Measurements from ENCODE around the gene C6orf120. TPM values are rescaled to one million over a fixed set of nuclear protein-coding genes. Genes with fewer than 3 reads are reported as not detected.

Gene C6orf120
- total RNA-seq, 4 donors from 2014 or later: 14.8 to 29.0 (median 21.7) TPM

DNA sequence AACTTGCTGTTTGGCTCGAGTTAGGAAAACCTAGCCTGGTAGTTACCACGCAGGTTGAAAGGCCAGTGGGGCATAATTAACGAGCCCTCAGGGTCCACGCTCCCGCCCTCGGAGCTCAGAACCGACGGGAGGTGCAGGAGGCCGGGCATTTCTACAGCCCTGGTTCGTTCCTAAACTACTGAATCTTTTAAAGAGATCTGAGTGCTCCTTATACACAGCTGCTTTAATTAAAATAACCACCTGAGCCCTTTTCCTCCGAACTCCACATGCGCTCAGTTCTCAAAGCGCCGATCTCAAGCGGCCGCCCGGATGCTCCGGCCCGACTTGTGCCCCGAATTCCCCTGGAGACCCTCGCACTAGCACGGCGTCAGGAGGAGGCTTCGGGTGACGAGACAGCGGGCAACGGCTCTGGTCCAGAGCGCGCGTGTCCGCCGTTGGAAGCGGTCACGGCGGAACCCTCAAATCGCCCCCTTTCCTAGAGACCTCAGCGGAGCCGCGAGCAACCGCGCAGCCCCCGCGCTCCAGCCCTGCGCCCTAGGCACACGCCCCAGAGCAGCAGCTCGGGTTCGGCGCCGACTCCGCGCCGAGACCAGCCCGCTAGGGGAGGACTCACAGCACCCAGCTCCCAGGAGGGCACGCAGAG is 494 bp upstream of the C6orf120 start:
- H3K27me3 ChIP-seq: no peaks in the 10 kb centered on the region
- TF ChIP-seq, protein P1, sequence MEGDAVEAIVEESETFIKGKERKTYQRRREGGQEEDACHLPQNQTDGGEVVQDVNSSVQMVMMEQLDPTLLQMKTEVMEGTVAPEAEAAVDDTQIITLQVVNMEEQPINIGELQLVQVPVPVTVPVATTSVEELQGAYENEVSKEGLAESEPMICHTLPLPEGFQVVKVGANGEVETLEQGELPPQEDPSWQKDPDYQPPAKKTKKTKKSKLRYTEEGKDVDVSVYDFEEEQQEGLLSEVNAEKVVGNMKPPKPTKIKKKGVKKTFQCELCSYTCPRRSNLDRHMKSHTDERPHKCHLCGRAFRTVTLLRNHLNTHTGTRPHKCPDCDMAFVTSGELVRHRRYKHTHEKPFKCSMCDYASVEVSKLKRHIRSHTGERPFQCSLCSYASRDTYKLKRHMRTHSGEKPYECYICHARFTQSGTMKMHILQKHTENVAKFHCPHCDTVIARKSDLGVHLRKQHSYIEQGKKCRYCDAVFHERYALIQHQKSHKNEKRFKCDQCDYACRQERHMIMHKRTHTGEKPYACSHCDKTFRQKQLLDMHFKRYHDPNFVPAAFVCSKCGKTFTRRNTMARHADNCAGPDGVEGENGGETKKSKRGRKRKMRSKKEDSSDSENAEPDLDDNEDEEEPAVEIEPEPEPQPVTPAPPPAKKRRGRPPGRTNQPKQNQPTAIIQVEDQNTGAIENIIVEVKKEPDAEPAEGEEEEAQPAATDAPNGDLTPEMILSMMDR (IDR thresholded peaks at IDR 0.05): peak in 2 of 6 experiments; percentile 2 to 12
- TF ChIP-seq POLR2A (IDR thresholded peaks at IDR 0.05): no peak
- WGBS, 2 donors: 1 to 2% methylated on average over 10 to 12 of the region's 54 CpGs
- peak overlapping the region; percentile 67 to 96 (median 90) for H3K4me3 ChIP-seq
- peaks cover 0 to 27% (median 0%) of the 10 kb centered on the region in 3 donors for H3K36me3 ChIP-seq
- peak overlapping the region; percentile 88 to 99 (median 98) for H3K27ac ChIP-seq
- no peaks in the 10 kb centered on the region for H3K9me3 ChIP-seq
- H3K4me1 ChIP-seq: peaks cover 27 to 78% (median 56%) of the 10 kb centered on the region in 3 donors
- intact Hi-C loops (cut with DNase I): no loop called here
- DNase-seq: no peak

DNA sequence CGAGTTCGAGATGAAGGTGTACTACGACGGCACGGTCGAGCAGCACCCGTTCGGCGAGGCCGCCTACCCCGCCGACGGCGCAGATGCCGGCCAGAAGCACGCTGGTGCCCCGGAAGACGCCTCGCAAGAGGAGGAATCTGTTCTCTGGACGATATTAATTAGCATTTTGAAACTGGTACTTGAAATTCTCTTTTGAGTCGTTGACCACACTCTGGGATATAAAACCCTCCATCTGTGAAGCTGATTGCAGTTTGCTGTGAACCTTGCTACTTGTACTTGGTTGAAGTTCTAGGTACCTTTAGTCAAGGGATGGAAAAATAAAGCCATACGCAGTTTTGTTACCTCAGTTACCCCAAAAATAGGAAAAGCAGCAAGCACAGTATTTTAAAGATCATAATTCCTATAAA is 917 bp downstream of the C6orf120 start:
- Histone ChIP-seq H3K4me1 (peaks cover 27 to 70% (median 52%) of the 10 kb centered on the region in 3 donors), H3K9me3 (no peaks in the 10 kb centered on the region), H3K27ac (peak overlapping the region; percentile 88 to 99 (median 98)), H3K27me3 (no peaks in the 10 kb centered on the region), H3K36me3 (peaks cover 0 to 32% (median 0%) of the 10 kb centered on the region in 3 donors), H3K4me3 (peak overlapping the region; percentile 67 to 96 (median 90))
- 4 to 6% methylated on average over 3 to 6 of the region's 22 CpGs for WGBS, 2 donors
- DNase-seq: no peak
- intact Hi-C loops (cut with DNase I): no loop called here
- TF ChIP-seq, protein P1 (IDR thresholded peaks at IDR 0.05): no peak
- TF ChIP-seq POLR2A (IDR thresholded peaks at IDR 0.05): no peak

DNA sequence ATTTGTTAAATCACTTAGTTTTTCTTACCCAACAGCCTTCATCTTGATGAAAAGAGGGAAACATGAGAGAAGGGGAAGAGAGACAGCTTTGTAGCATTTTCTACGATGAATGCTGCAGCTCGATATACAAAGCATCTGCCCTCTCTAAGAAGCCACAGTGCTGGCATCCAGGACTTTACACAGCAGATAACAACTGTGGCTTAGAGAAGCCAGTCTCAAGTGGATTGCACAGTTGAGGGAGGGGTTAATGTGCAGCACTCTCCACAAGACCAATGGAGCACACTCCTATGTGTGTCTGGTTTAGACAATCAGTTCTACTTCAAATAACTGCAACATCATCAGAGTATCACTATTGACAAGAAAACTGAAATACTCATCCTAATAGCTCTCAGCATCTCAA is 5.8 kb downstream of the C6orf120 start:
- WGBS, 2 donors: 89 to 100% methylated on average over 2 of the region's 2 CpGs
- no peak overlapping the region for H3K27ac ChIP-seq
- no peaks in the 10 kb centered on the region for H3K9me3 ChIP-seq
- no peak for TF ChIP-seq POLR2A (IDR thresholded peaks at IDR 0.05)
- intact Hi-C loops (cut with DNase I): no loop called here
- DNase-seq: no peak
- H3K4me1 ChIP-seq: peaks cover 13 to 43% (median 27%) of the 10 kb centered on the region in 3 donors
- H3K27me3 ChIP-seq: no peaks in the 10 kb centered on the region
- no peak overlapping the region for H3K4me3 ChIP-seq
- H3K36me3 ChIP-seq: peaks cover 0 to 81% (median 5%) of the 10 kb centered on the region in 3 donors

DNA sequence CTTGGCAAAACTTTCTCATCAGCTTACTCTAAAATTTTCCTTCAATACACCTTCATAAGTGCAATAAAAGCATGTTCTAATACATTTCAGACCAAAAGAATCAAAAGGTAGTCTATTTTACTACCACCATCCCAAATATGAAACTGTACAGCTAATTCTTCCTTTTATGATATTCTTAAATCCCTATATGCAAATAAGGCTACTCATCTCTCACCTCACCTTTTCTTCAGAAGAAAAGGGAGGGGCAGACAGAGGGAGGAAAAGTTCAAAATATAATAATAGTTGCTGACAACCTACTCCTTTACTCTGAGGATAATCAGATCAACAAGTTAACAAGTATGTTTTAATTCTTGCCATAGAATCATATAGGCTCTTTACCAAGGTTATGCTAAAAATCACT is 7.4 kb downstream of the C6orf120 start:
- intact Hi-C loops (cut with DNase I): no loop called here
- Histone ChIP-seq H3K4me1 (peaks cover 3 to 28% (median 12%) of the 10 kb centered on the region in 3 donors), H3K9me3 (no peaks in the 10 kb centered on the region), H3K36me3 (peaks cover 0 to 90% (median 13%) of the 10 kb centered on the region in 3 donors), H3K27ac (peak overlapping the region in 2 of 4 donors; percentile 40 to 41), H3K27me3 (no peaks in the 10 kb centered on the region), H3K4me3 (no peak overlapping the region)
- TF ChIP-seq, protein P1 (IDR thresholded peaks at IDR 0.05): no peak
- no peak for DNase-seq

DNA sequence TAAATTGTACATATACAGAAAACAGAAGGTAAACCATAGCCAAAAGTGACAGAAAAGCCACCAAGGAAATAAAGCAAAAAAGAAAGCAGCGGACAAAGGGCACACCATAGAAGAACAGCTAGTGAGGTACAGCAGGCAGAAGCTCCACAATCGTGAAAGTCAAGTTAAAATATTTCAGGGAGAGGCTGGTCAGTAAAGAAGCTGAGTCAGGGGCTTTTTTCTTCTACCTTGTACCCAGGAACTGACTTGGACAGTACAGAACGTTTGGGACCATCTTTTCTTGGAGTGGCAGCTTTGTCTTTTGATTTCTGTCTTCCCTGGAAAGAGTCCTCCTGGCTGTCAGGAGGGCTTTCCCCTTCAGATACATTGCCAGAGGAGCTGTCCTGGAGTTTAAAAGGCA is 8.1 kb downstream of the C6orf120 start:
- Histone ChIP-seq H3K9me3 (no peaks in the 10 kb centered on the region), H3K4me1 (peaks cover 0 to 21% (median 5%) of the 10 kb centered on the region in 3 donors), H3K36me3 (peaks cover 4 to 94% (median 20%) of the 10 kb centered on the region in 3 donors), H3K4me3 (no peak overlapping the region), H3K27me3 (no peaks in the 10 kb centered on the region), H3K27ac (peak overlapping the region in 3 of 4 donors; percentile 19 to 46 (median 40))
- WGBS, 2 donors: 60 to 62% methylated on average over 3 of the region's 3 CpGs
- no peak for DNase-seq
- no peak for TF ChIP-seq POLR2A (IDR thresholded peaks at IDR 0.05)
- TF ChIP-seq, protein P1 (IDR thresholded peaks at IDR 0.05): no peak
- intact Hi-C loops (cut with DNase I): no loop called here
